BLaER1 (cell line): ENCODE measurements around the gene C5.

ENCODE experiments used
- H3K27ac ChIP-seq: shearing (Covaris generic); formaldehyde crosslinking; 2 replicates; pipeline ENCODE4 v1.8.1; 2022
- H3K27me3 ChIP-seq: shearing (Covaris generic); formaldehyde crosslinking; 2 replicates; pipeline ENCODE4 v1.8.1; 2022
- H3K36me3 ChIP-seq: shearing (Covaris generic); formaldehyde crosslinking; 2 replicates; pipeline ENCODE4 v1.8.1; 2022
- H3K4me1 ChIP-seq: shearing (Covaris generic); formaldehyde crosslinking; 2 replicates; pipeline ENCODE4 v1.8.1; 2022
- H3K4me2 ChIP-seq: shearing (Covaris generic); formaldehyde crosslinking; 2 replicates; pipeline ENCODE4 v1.8.1; 2022
- H3K4me3 ChIP-seq: shearing (Covaris generic); formaldehyde crosslinking; 2 replicates; pipeline ENCODE4 v1.8.1; 2022
- H3K9ac ChIP-seq: shearing (Covaris generic); formaldehyde crosslinking; 2 replicates; pipeline ENCODE4 v1.8.1; 2022
- H3K9me3 ChIP-seq: shearing (Covaris generic); formaldehyde crosslinking; 2 replicates; pipeline ENCODE4 v1.8.1; 2022
- H4K20me1 ChIP-seq: shearing (Covaris generic); formaldehyde crosslinking; 2 replicates; pipeline ENCODE4 v1.8.1; 2022
- Cebpa-rat ChIP-seq: shearing (Covaris generic); IDR thresholded peaks from 2 replicates; pipeline ENCODE4 v1.8.1; 2022

C5 gene

GRCh38 chr9:121023064-121023463 lies 27.0 kb downstream of the C5 start:
- Histone ChIP-seq H3K27ac (no peak overlapping the region), H3K36me3 (no peaks in the 10 kb centered on the region), H3K4me3 (no peak overlapping the region), H3K4me2 (no peak overlapping the region), H4K20me1 (no peaks in the 10 kb centered on the region), H3K4me1 (no peaks in the 10 kb centered on the region), H3K27me3 (no peaks in the 10 kb centered on the region), H3K9me3 (no peaks in the 10 kb centered on the region), H3K9ac (no peak overlapping the region)
- TF ChIP-seq Cebpa-rat, result no peak

GRCh38 chr9:121021301-121021700 lies 28.8 kb downstream of the C5 start:
- no peak overlapping the region for H3K27ac ChIP-seq
- H4K20me1 ChIP-seq, result no peaks in the 10 kb centered on the region
- no peaks in the 10 kb centered on the region for H3K36me3 ChIP-seq
- TF ChIP-seq Cebpa-rat, result no peak
- H3K4me1 ChIP-seq, result no peaks in the 10 kb centered on the region
- H3K4me3 ChIP-seq, result no peak overlapping the region
- H3K9me3 ChIP-seq, result no peaks in the 10 kb centered on the region
- H3K4me2 ChIP-seq, result no peak overlapping the region
- H3K27me3 ChIP-seq, result no peaks in the 10 kb centered on the region
- H3K9ac ChIP-seq, result no peak overlapping the region

DNA sequence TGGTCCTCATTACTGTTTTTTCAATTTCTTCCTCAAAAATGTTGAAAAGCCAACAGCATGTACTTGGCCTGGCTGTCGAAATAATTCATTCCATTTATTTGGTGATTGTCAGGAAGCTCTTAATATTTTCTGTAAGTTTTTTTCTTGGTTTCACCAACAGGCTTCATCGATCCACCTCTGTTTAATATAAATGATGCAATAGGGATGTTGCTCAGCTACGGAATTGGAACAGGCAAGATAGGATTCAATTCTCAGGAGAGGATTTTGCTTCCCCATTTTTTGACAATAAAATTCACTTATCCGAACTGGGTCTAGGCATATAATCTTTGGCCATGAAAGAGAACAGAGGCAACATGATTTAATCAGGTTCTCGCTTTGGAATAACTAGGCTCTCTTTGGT lies 30.8 kb downstream of the C5 start:
- Histone ChIP-seq H4K20me1 (no peaks in the 10 kb centered on the region), H3K4me2 (no peak overlapping the region), H3K9me3 (no peaks in the 10 kb centered on the region), H3K27ac (no peak overlapping the region), H3K4me3 (no peak overlapping the region), H3K9ac (no peak overlapping the region), H3K36me3 (no peaks in the 10 kb centered on the region), H3K27me3 (no peaks in the 10 kb centered on the region), H3K4me1 (no peaks in the 10 kb centered on the region)
- TF ChIP-seq Cebpa-rat, result no peak

GRCh38 chr9:121013911-121014310 lies 36.2 kb downstream of the C5 start:
- Histone ChIP-seq H3K9me3 (no peaks in the 10 kb centered on the region), H3K27me3 (no peaks in the 10 kb centered on the region), H3K4me2 (no peak overlapping the region), H3K36me3 (no peaks in the 10 kb centered on the region), H4K20me1 (no peaks in the 10 kb centered on the region), H3K4me3 (no peak overlapping the region), H3K27ac (no peak overlapping the region), H3K4me1 (no peaks in the 10 kb centered on the region), H3K9ac (no peak overlapping the region)
- TF ChIP-seq Cebpa-rat, result no peak

DNA sequence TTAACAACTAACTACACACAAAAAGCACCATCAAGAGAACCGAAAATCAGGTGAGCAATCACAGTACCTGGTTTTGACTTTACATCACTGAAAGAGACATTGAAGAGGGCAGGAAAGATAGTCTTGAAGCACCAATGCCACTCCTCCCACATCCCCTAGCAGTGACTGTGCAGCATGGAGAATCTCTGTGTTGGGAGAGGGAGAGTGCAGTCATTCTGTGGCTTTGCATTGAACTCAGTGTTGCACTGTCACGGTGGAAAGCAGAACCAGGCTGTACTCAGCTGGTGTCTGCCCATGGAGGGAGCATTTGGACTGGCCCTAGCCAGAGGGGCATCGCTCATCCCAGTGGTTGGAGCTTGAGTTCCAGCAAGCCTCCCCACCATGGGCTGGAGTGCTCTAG lies 40.4 kb downstream of the C5 start:
- TF ChIP-seq Cebpa-rat, result no peak

DNA sequence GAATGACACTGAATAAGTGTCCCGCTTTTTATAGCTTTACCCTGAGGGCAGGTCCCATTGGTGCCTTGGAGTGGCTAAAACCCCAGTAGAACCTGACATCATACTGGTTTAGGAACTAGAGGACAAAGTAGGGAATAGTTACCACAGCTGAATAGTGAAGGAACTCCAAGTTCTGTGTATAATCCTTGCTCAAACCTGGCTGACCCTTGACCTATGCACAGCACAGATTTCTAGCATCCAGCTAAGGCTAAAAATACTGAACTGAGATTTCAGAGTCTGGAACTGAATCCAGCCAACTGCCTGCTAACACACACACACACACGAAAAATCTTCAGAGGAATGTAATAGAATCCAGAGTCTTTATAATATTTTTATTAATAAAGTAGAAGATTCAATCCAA lies 50.8 kb downstream of the C5 start:
- H4K20me1 ChIP-seq, result no peaks in the 10 kb centered on the region
- no peaks in the 10 kb centered on the region for H3K9me3 ChIP-seq
- H3K9ac ChIP-seq, result no peak overlapping the region
- no peaks in the 10 kb centered on the region for H3K27me3 ChIP-seq
- H3K4me3 ChIP-seq, result no peak overlapping the region
- no peak overlapping the region for H3K27ac ChIP-seq
- H3K36me3 ChIP-seq, result no peaks in the 10 kb centered on the region
- H3K4me1 ChIP-seq, result no peaks in the 10 kb centered on the region
- no peak overlapping the region for H3K4me2 ChIP-seq
- TF ChIP-seq Cebpa-rat, result no peak

More for the DNA sequence above, 40.4 kb downstream of the C5 start:
- Histone ChIP-seq H3K4me1 (no peaks in the 10 kb centered on the region), H3K27ac (no peak overlapping the region), H3K4me2 (no peak overlapping the region), H3K27me3 (no peaks in the 10 kb centered on the region), H3K4me3 (no peak overlapping the region), H4K20me1 (no peaks in the 10 kb centered on the region), H3K9me3 (no peaks in the 10 kb centered on the region), H3K36me3 (no peaks in the 10 kb centered on the region), H3K9ac (no peak overlapping the region)

- no peak overlapping the region for H3K27ac ChIP-seq
- no peaks in the 10 kb centered on the region for H3K27me3 ChIP-seq
- no peak for TF ChIP-seq Cebpa-rat
- no peaks in the 10 kb centered on the region for H4K20me1 ChIP-seq
- H3K9me3 ChIP-seq, result no peaks in the 10 kb centered on the region; the same call in 1 of the 2 replicates
- H3K4me3 ChIP-seq, result no peak overlapping the region
- no peak overlapping the region for H3K9ac ChIP-seq
- H3K4me1 ChIP-seq, result no peaks in the 10 kb centered on the region
- no peak overlapping the region for H3K4me2 ChIP-seq
- no peaks in the 10 kb centered on the region for H3K36me3 ChIP-seq
Measured at GRCh38 chr9:120998111-120998510, 52.0 kb downstream of the C5 start.

- Histone ChIP-seq H4K20me1 (no peaks in the 10 kb centered on the region), H3K9ac (no peak overlapping the region), H3K9me3 (no peaks in the 10 kb centered on the region; the same call in 1 of the 2 replicates), H3K36me3 (no peaks in the 10 kb centered on the region), H3K27me3 (no peaks in the 10 kb centered on the region), H3K4me3 (no peak overlapping the region), H3K4me2 (no peak overlapping the region), H3K4me1 (no peaks in the 10 kb centered on the region), H3K27ac (no peak overlapping the region)
- no peak for TF ChIP-seq Cebpa-rat
Measured at GRCh38 chr9:120997502-120997901, 52.6 kb downstream of the C5 start.

GRCh38 chr9:120996409-120996808 lies 53.7 kb downstream of the C5 start:
- Histone ChIP-seq H3K36me3 (no peaks in the 10 kb centered on the region), H3K27ac (no peak overlapping the region), H3K9ac (no peak overlapping the region), H3K4me1 (no peaks in the 10 kb centered on the region), H3K27me3 (no peaks in the 10 kb centered on the region), H3K4me2 (no peak overlapping the region), H4K20me1 (no peaks in the 10 kb centered on the region), H3K9me3 (no peaks in the 10 kb centered on the region; the same call in 1 of the 2 replicates), H3K4me3 (no peak overlapping the region)
- TF ChIP-seq Cebpa-rat, result no peak

- no peaks in the 10 kb centered on the region for H3K36me3 ChIP-seq
- no peak overlapping the region for H3K9ac ChIP-seq
- H3K4me2 ChIP-seq, result no peak overlapping the region
- no peak overlapping the region for H3K27ac ChIP-seq
- H3K4me3 ChIP-seq, result no peak overlapping the region
- no peak for TF ChIP-seq Cebpa-rat
- H4K20me1 ChIP-seq, result no peaks in the 10 kb centered on the region
- H3K4me1 ChIP-seq, result no peaks in the 10 kb centered on the region
- no peaks in the 10 kb centered on the region for H3K27me3 ChIP-seq
- no peaks in the 10 kb centered on the region; the same call in 1 of the 2 replicates for H3K9me3 ChIP-seq
Measured at GRCh38 chr9:120989065-120989464, 61.0 kb downstream of the C5 start.

DNA sequence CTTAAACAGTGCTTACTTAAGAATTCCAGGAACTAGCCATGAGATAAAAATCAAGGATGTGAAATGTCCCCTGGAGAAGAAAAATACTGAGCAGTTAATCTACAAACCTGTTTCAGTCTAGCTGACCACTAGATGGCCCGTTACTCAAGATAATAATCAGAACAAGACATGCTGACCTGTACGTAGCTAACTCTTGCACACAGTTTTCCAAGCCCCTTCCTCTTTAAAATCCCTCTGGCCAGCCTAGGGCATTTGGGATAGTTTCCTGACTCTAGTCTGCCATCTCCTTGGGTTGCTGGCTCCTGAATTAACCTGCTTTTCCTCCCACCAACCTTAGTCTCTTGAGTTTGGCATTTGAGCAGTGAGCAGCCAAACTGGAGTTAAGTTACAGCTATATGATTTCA lies 64.3 kb downstream of the C5 start:
- no peak for TF ChIP-seq Cebpa-rat
- H3K9me3 ChIP-seq, result no peaks in the 10 kb centered on the region
- H3K9ac ChIP-seq, result no peak overlapping the region
- no peak overlapping the region for H3K4me3 ChIP-seq
- H3K27ac ChIP-seq, result no peak overlapping the region
- H3K27me3 ChIP-seq, result no peaks in the 10 kb centered on the region
- no peaks in the 10 kb centered on the region for H4K20me1 ChIP-seq
- H3K4me2 ChIP-seq, result no peak overlapping the region
- H3K4me1 ChIP-seq, result no peaks in the 10 kb centered on the region
- H3K36me3 ChIP-seq, result no peaks in the 10 kb centered on the region
